Measurements from ENCODE around the gene SLC9A9. TPM values are rescaled to one million over a fixed set of nuclear protein-coding genes. Genes with fewer than 3 reads are reported as not detected.
A peak's percentile ranks its signal among the peaks of the same experiment; 100 is the strongest.

Gene SLC9A9
- total and polyA plus RNA-seq, 10 donors: 10.8 to 58.2 (median 44.7) TPM

- Histone ChIP-seq H3K4me1 (peaks cover 3 to 72% (median 45%) of the 10 kb centered on the region in 6 donors), H3K4me3 (no peak overlapping the region), H3K9me3 (no peaks in the 10 kb centered on the region), H3K27ac (peak overlapping the region in 1 of 8 donors; percentile 3), H3K27me3 (replicated peaks in 1 of 7) (no peaks in the 10 kb centered on the region), H3K36me3 (no peaks in the 10 kb centered on the region)
- no peak for DNase-seq
- WGBS, 5 donors: 68 to 89% (median 74%) methylated on average over 1 of the region's 1 CpG
- no peak for TF ChIP-seq POLR2A (IDR thresholded peaks at IDR 0.05)
- TF ChIP-seq POLR2AphosphoS5 (IDR thresholded peaks at IDR 0.05): no peak
- TF ChIP-seq, protein P1, sequence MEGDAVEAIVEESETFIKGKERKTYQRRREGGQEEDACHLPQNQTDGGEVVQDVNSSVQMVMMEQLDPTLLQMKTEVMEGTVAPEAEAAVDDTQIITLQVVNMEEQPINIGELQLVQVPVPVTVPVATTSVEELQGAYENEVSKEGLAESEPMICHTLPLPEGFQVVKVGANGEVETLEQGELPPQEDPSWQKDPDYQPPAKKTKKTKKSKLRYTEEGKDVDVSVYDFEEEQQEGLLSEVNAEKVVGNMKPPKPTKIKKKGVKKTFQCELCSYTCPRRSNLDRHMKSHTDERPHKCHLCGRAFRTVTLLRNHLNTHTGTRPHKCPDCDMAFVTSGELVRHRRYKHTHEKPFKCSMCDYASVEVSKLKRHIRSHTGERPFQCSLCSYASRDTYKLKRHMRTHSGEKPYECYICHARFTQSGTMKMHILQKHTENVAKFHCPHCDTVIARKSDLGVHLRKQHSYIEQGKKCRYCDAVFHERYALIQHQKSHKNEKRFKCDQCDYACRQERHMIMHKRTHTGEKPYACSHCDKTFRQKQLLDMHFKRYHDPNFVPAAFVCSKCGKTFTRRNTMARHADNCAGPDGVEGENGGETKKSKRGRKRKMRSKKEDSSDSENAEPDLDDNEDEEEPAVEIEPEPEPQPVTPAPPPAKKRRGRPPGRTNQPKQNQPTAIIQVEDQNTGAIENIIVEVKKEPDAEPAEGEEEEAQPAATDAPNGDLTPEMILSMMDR (IDR thresholded peaks at IDR 0.05 in 8 of 11, conservative IDR thresholded peaks at IDR 0.05 in 3 of 11): no peak
- intact Hi-C loops (cut with DNase I; ENCODE audit: low total_unique reads): loop anchor here (10.0 kb wide), 2 partner anchors 547 to 647 kb away; no protein-coding TSS in a partner anchor
These were observed 176.6 kb downstream of the SLC9A9 start for GRCh38 chr3:143671626-143672025.

- 51 to 69% (median 61%) methylated on average over 5 of the region's 5 CpGs for WGBS, 5 donors
- no peaks in the 10 kb centered on the region for H3K36me3 ChIP-seq
- peaks cover 3 to 63% (median 39%) of the 10 kb centered on the region in 6 donors for H3K4me1 ChIP-seq
- DNase-seq: no peak
- peak in 1 of 3 donors; percentile 55 for TF ChIP-seq POLR2AphosphoS5 (IDR thresholded peaks at IDR 0.05)
- TF ChIP-seq, protein P1 (IDR thresholded peaks at IDR 0.05 in 8 of 11, conservative IDR thresholded peaks at IDR 0.05 in 3 of 11): no peak
- intact Hi-C loops (cut with DNase I; ENCODE audit: low total_unique reads): no loop called here
- peak overlapping the region in 6 of 8 donors; percentile 30 to 77 (median 70) for H3K27ac ChIP-seq
- H3K4me3 ChIP-seq: no peak overlapping the region
- no peaks in the 10 kb centered on the region for H3K27me3 ChIP-seq (replicated peaks in 1 of 7)
- H3K9me3 ChIP-seq: no peaks in the 10 kb centered on the region
These were observed 179.1 kb downstream of the SLC9A9 start for GRCh38 chr3:143668924-143669790.

GRCh38 chr3:143668385-143668784 lies 179.9 kb downstream of the SLC9A9 start:
- TF ChIP-seq POLR2A (IDR thresholded peaks at IDR 0.05) (no peak), POLR2AphosphoS5 (IDR thresholded peaks at IDR 0.05) (no peak)
- TF ChIP-seq, protein P1 (IDR thresholded peaks at IDR 0.05 in 8 of 11, conservative IDR thresholded peaks at IDR 0.05 in 3 of 11): no peak
- intact Hi-C loops (cut with DNase I; ENCODE audit: low total_unique reads): no loop called here
- WGBS, 5 donors: 60 to 80% (median 77%) methylated on average over 5 of the region's 5 CpGs

GRCh38 chr3:143661677-143662076 lies 186.6 kb downstream of the SLC9A9 start:
- WGBS, 5 donors: 89 to 100% (median 92%) methylated on average over 3 of the region's 3 CpGs
- Histone ChIP-seq H3K27me3 (replicated peaks in 1 of 7) (no peaks in the 10 kb centered on the region), H3K4me1 (peaks cover 0 to 9% (median 0%) of the 10 kb centered on the region in 6 donors), H3K36me3 (no peaks in the 10 kb centered on the region), H3K9me3 (peaks cover 0 to 4% (median 0%) of the 10 kb centered on the region in 8 donors), H3K4me3 (no peak overlapping the region), H3K27ac (no peak overlapping the region)
- DNase-seq: no peak
- intact Hi-C loops (cut with DNase I; ENCODE audit: low total_unique reads): no loop called here
- no peak for TF ChIP-seq POLR2AphosphoS5 (IDR thresholded peaks at IDR 0.05)
- no peak for TF ChIP-seq POLR2A (IDR thresholded peaks at IDR 0.05)
- TF ChIP-seq, protein P1 (IDR thresholded peaks at IDR 0.05 in 8 of 11, conservative IDR thresholded peaks at IDR 0.05 in 3 of 11): no peak

More at GRCh38 chr3:143668385-143668784, 179.9 kb downstream of the SLC9A9 start:
- Histone ChIP-seq H3K27ac (peak overlapping the region in 6 of 8 donors; percentile 30 to 77 (median 70)), H3K4me1 (peaks cover 0 to 55% (median 32%) of the 10 kb centered on the region in 6 donors), H3K27me3 (replicated peaks in 1 of 7) (no peaks in the 10 kb centered on the region), H3K9me3 (peaks cover 0 to 4% (median 0%) of the 10 kb centered on the region in 8 donors), H3K4me3 (no peak overlapping the region), H3K36me3 (no peaks in the 10 kb centered on the region)
- DNase-seq: no peak
